GM21390 (cell line): ENCODE results near the gene PHF2.

Experiments
- ATAC-seq: cut with Tn5 transposase; IDR thresholded peaks from one replicate; pipeline ENCODE4 v1.9.1; 2021; ENCODE audit not compliant: unreplicated experiment

Gene PHF2

DNA sequence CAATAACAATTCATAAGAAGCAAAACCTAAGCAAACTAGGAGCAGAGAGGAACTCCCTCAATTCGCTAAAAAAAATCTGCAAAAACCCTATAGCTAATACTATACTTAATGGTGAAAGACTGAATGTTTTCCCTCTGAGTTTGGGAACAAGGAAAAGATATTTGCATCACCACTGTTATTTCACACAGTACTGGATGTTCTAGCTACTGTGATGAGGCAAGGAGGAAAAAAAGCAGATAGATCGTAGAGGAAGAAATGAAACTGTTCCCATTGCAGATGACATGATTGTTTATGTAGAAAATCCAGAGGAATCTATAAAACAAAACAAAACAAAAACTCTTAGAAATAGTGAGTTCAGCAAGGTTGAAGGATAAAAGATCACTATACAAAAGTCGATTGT, 116.7 kb downstream of the PHF2 start:
- no peak for ATAC-seq

- ATAC-seq = no peak
Observed at GRCh38 chr9:93697352-93698139, 121.2 kb downstream of the PHF2 start.

GRCh38 chr9:93698140-93698908, 121.9 kb downstream of the PHF2 start:
- no peak for ATAC-seq

GRCh38 chr9:93699650-93700049, 123.3 kb downstream of the PHF2 start:
- no peak for ATAC-seq

- ATAC-seq = no peak
Observed at GRCh38 chr9:93701494-93702218, 125.3 kb downstream of the PHF2 start.

DNA sequence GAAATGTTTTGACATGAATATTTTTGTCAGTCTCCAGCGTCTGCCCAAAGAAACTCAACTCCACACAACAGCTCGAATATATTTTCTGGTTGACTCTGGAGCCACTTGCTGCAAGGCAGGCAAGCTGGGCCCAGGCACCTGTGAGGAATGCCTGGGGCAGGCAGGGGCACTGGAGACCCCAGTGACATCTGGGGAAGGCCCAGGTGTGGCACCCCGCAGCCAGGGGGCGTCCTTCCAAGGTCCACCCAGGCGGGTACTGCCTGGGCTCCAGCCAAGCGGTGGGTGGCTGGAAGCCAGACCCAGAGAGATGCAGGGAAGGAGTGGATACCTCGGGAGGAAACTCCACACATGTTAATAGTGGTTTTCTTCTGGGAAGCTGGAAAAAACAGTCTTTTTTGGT, 125.9 kb downstream of the PHF2 start:
- no peak for ATAC-seq

GRCh38 chr9:93708289-93708986, 132.1 kb downstream of the PHF2 start:
- no peak for ATAC-seq

DNA sequence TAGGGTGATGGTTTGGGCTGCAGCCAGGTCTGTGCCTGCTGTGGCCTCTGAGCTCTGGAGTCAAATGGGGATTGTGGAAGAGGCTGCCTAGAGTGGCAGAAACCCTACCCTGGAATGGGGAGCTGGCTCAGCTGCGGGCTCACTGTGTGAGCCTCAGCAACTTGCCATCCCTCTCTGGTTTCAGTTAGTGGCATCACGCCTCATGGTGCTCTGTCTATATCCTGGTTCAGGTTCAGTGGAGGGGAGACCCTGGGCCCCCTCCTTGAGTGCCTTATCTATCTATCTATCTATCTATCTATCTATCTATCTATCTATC, 132.6 kb downstream of the PHF2 start:
- no peak for ATAC-seq

- ATAC-seq = no peak
Observed at GRCh38 chr9:93709600-93710369, 133.4 kb downstream of the PHF2 start.

DNA sequence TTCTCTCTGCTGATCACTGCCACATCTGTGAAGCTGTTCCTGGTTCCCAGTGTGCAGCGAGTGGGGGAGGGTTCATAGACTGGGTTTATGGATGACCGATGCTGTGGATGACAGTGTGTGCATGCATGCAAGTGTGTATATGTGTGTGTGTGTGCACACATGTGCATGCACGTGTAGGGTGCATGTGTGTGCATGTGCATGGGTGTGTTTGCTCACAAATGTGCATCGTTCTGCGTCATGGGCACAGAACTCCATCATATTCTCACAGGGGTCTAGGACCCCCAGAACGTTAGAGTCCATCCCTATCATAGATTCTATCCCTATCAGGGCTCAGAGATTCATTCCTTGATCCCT, 134.0 kb downstream of the PHF2 start:
- ATAC-seq = no peak

- no peak for ATAC-seq
Observed at GRCh38 chr9:93711002-93711401, 134.6 kb downstream of the PHF2 start.

- no peak for ATAC-seq
Observed at GRCh38 chr9:93712896-93713295, 136.5 kb downstream of the PHF2 start.

GRCh38 chr9:93713716-93714115, 137.3 kb downstream of the PHF2 start:
- no peak for ATAC-seq

DNA sequence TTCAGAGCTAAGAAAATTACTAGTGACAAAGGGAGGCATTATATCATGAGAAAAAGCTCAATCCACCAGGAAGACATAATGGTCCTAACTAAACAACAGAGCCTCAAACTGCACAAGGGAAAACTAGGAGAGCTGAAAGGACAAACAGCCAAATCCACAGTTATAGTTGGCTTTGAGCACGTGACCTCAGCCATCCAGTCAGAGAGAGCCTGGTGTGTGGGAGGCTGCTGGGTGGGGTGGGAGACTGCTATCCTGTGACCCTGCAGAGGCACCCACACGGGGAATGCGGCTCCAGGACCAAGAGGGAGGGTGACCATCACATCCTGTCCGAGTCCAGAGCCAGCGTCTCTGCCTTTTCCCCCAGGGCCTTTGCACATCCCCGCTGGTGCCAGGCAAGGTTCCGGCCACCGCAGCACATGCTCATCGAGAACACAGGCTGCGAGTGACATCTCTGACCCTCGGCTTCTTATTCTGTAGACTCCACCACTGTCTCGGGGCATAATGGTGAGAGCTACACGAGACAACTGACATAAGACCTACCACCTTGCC, 145.1 kb downstream of the PHF2 start:
- no peak for ATAC-seq

GRCh38 chr9:93724852-93725251, 148.5 kb downstream of the PHF2 start:
- ATAC-seq = no peak

DNA sequence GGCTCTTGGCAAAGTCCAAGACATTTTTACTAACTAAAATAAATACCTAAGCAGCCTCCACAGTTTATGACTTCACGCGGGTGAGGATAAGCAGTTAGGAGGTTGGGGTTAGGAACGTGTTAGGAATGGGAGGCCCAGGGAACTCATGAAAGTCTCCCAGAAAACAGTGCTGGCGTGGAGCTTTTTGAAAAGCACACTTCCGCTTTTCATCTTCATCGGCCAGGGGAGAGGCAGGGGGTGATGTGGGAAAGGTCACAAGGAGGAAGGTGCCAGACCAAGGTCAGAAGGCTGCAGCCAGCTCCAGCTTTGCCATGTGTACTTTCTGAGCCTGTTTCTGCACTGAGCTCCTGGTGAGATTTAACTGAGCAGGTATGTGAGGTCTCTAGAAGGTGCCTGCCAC, 149.0 kb downstream of the PHF2 start:
- ATAC-seq = no peak

- no peak for ATAC-seq
Observed at GRCh38 chr9:93726147-93726546, 149.8 kb downstream of the PHF2 start.
